ENCODE data around the gene GPAM. TPM values are rescaled to one million over a fixed set of nuclear protein-coding genes. Genes with fewer than 3 reads are reported as not detected.

GPAM gene
- total and polyA plus RNA-seq, 4 donors, result 16.8 to 25.7 (median 24.1) TPM

DNA sequence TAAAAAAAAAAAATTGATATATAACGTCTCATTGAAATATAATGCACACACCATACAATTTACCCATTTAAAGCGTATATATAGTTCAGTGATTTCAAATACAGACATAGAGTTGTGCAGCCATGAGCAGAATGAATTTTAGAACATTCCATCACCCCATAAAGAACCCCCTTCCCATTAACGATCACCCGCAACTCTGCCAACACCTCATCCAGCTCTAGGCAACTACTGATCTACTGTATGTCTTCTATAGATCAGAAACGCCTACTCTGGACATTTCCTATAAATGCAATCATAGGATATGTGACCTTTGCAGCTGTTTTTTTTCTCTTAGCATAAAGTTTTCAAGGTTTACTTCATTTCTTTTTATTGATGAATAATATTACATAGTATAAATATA lies 33.4 kb upstream of the GPAM start:
- H3K9me3 ChIP-seq (ENCODE audit: control insufficient read depth, insufficient read depth, low read length), result no peaks in the 10 kb centered on the region
- H3K27ac ChIP-seq (ENCODE audit: low read depth, low read length), result no peak overlapping the region
- H3K36me3 ChIP-seq (ENCODE audit: control insufficient read depth, insufficient read depth, low read length), result no peaks in the 10 kb centered on the region
- no peaks in the 10 kb centered on the region for H3K4me1 ChIP-seq (ENCODE audit: control insufficient read depth, insufficient read depth, low read length)
- H3K27me3 ChIP-seq (ENCODE audit: control insufficient read depth, insufficient read depth, low read length), result no peaks in the 10 kb centered on the region
- 100% methylated on average over 1 of the region's 5 CpGs for WGBS (ENCODE audit: insufficient coverage)
- no peak for DNase-seq (ENCODE audit: low read depth in 4 of 6, low spot score in 6 of 6)
- H3K4me3 ChIP-seq (ENCODE audit: low read depth, low read length), result no peak overlapping the region

DNA sequence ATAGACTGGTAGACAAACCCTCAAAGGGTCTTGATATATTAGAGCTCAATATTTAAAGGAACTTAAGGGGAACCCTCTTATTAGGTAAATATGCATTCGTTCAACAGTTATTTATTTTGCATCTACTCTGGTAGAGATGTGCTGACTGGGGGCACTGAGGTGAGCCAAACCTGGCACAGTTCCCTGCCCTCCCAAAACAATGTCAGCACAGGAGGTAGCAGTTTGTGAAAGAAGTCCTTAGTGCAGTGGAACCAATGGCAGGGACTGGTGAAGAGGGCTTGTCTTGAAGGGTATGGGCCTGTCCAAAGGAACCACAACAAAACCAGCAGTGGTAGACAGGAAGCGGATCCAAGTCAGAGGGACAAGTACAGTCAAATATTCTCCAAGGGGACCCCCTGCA lies 32.6 kb upstream of the GPAM start:
- no CpG with 5 or more reads among the region's 2 CpGs for WGBS (ENCODE audit: insufficient coverage)
- Histone ChIP-seq H3K4me1 (ENCODE audit: control insufficient read depth, insufficient read depth, low read length) (peaks cover 2% of the 10 kb centered on the region), H3K9me3 (ENCODE audit: control insufficient read depth, insufficient read depth, low read length) (no peaks in the 10 kb centered on the region), H3K27me3 (ENCODE audit: control insufficient read depth, insufficient read depth, low read length) (no peaks in the 10 kb centered on the region), H3K36me3 (ENCODE audit: control insufficient read depth, insufficient read depth, low read length) (no peaks in the 10 kb centered on the region), H3K4me3 (ENCODE audit: low read depth, low read length) (no peak overlapping the region), H3K27ac (ENCODE audit: low read depth, low read length) (no peak overlapping the region)
- DNase-seq (ENCODE audit: low read depth in 4 of 6, low spot score in 6 of 6), result no peak

DNA sequence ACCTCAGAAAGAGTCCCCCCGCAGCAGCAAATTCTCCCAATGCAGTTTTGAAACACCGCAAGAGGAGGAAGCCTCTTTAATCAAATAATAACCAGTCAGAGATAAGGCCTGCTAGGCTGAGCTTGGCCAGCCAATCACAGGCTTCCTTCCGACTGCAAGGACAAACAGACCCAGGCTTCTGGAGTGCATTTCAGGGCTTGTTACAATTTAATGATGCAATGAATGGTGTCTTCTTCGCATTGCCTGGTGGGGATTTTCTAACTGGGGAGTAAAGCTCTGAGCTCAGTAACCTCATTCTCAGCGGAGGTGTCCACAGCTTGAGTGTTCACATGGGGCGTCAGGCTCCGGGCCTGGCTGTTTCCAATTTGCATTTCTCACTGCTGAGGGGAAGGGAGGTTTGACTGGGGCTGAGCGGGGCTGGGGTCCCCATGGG lies 31.8 kb upstream of the GPAM start:
- Histone ChIP-seq H3K4me3 (ENCODE audit: low read depth, low read length) (no peak overlapping the region), H3K27ac (ENCODE audit: low read depth, low read length) (no peak overlapping the region), H3K9me3 (ENCODE audit: control insufficient read depth, insufficient read depth, low read length) (no peaks in the 10 kb centered on the region), H3K27me3 (ENCODE audit: control insufficient read depth, insufficient read depth, low read length) (no peaks in the 10 kb centered on the region), H3K36me3 (ENCODE audit: control insufficient read depth, insufficient read depth, low read length) (no peaks in the 10 kb centered on the region), H3K4me1 (ENCODE audit: control insufficient read depth, insufficient read depth, low read length) (peaks cover 10% of the 10 kb centered on the region)
- WGBS (ENCODE audit: insufficient coverage), result 68% methylated on average over 8 of the region's 8 CpGs
- no peak for DNase-seq (ENCODE audit: low read depth in 4 of 6, low spot score in 6 of 6)

DNA sequence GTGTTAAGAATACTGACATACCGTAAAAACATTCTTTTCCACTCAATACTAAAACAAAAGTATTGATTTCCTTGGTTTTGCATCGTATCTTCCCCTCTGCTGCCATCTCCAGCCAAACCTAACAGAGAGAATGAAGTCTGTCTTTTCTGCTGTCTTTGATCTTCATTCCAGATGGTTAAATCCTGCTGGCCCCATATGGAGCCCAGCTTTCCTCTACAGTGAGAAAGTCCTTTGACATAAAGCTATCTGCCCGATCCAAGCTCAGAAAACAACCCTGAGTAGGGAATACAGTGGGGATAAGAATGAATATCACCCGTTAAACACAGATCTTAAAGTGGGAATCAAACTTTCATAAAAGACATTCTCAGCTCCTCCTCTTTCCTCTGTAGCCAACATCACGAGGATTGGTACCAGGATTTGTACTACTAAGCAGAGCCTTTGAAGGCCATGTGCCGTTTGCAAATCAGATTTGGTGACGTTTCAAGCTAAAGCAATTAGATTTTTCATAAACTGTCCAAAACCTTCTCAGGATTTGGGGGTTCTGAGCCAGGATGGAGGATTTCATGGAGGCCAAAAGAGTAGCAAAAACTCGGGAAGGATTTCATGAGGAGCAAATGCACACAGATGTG lies 30.8 kb upstream of the GPAM start:
- Histone ChIP-seq H3K4me3 (ENCODE audit: low read depth, low read length) (no peak overlapping the region), H3K27me3 (ENCODE audit: control insufficient read depth, insufficient read depth, low read length) (no peaks in the 10 kb centered on the region), H3K4me1 (ENCODE audit: control insufficient read depth, insufficient read depth, low read length) (peaks cover 18% of the 10 kb centered on the region), H3K27ac (ENCODE audit: low read depth, low read length) (no peak overlapping the region), H3K36me3 (ENCODE audit: control insufficient read depth, insufficient read depth, low read length) (no peaks in the 10 kb centered on the region), H3K9me3 (ENCODE audit: control insufficient read depth, insufficient read depth, low read length) (no peaks in the 10 kb centered on the region)
- DNase-seq (ENCODE audit: low read depth in 4 of 6, low spot score in 6 of 6), result peak in 1 of 6 donors; percentile 70
- 77% methylated on average over 5 of the region's 8 CpGs for WGBS (ENCODE audit: insufficient coverage)

DNA sequence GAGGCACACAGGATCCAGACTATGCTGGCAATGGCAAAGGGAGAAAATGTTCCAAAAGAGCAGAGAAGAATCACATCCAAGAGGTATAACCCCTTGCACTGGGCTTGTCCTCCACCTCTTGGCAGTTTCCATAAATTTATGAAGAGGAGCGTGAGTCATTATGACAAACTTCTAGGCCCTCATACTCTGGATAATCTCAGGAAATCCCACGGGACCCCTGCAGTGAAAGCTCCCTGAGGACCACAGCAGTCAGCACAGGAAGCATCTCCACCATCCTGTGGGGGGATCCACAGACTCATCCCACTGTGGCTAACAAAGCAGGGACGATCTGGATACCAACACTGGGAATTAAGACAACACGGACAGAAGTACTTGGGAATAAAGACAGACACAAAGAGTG lies 30.3 kb upstream of the GPAM start:
- Histone ChIP-seq H3K36me3 (ENCODE audit: control insufficient read depth, insufficient read depth, low read length) (no peaks in the 10 kb centered on the region), H3K4me1 (ENCODE audit: control insufficient read depth, insufficient read depth, low read length) (peaks cover 23% of the 10 kb centered on the region), H3K27ac (ENCODE audit: low read depth, low read length) (no peak overlapping the region), H3K9me3 (ENCODE audit: control insufficient read depth, insufficient read depth, low read length) (no peaks in the 10 kb centered on the region), H3K4me3 (ENCODE audit: low read depth, low read length) (no peak overlapping the region), H3K27me3 (ENCODE audit: control insufficient read depth, insufficient read depth, low read length) (no peaks in the 10 kb centered on the region)
- DNase-seq (ENCODE audit: low read depth in 4 of 6, low spot score in 6 of 6), result no peak
- 71% methylated on average over 4 of the region's 4 CpGs for WGBS (ENCODE audit: insufficient coverage)

DNA sequence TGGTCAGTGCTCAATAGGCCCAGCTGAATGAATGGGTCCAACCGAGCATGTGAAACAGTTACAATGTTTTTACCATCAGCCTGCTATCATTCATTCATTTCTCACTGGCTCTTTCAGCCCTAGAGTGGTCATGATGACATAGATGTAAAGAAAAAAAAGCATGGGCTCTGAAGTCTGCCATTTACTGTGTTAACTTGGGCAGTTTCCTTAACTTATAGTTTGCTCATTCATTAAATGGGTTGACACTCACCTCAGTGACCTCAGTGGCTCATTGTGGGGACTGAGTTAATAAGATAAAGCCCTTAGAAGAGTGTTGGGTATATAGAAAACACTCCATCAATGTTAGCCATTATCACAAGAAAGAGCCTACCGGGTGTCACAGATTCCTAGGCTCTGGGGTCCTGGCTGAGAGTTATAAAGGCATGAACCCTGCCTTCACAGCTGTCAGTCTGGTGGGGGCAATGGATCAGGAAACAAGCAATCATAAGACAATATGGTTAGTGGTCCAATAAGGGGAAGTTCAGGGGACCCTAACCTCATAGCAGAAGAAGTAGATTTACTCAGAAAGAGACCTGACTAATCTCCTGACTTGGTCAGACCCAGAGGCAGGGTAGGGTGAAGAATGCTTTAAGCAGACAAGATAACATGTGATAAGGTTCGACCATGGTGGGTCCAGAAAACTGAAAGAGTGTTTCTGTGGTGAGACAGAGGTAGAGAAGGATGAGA lies 29.7 kb upstream of the GPAM start:
- no peaks in the 10 kb centered on the region for H3K36me3 ChIP-seq (ENCODE audit: control insufficient read depth, insufficient read depth, low read length)
- peaks cover 25% of the 10 kb centered on the region for H3K4me1 ChIP-seq (ENCODE audit: control insufficient read depth, insufficient read depth, low read length)
- no peaks in the 10 kb centered on the region for H3K27me3 ChIP-seq (ENCODE audit: control insufficient read depth, insufficient read depth, low read length)
- H3K9me3 ChIP-seq (ENCODE audit: control insufficient read depth, insufficient read depth, low read length), result no peaks in the 10 kb centered on the region
- no peak for DNase-seq (ENCODE audit: low read depth in 4 of 6, low spot score in 6 of 6)
- H3K27ac ChIP-seq (ENCODE audit: low read depth, low read length), result no peak overlapping the region
- no peak overlapping the region for H3K4me3 ChIP-seq (ENCODE audit: low read depth, low read length)
- 73% methylated on average over 1 of the region's 3 CpGs for WGBS (ENCODE audit: insufficient coverage)

DNA sequence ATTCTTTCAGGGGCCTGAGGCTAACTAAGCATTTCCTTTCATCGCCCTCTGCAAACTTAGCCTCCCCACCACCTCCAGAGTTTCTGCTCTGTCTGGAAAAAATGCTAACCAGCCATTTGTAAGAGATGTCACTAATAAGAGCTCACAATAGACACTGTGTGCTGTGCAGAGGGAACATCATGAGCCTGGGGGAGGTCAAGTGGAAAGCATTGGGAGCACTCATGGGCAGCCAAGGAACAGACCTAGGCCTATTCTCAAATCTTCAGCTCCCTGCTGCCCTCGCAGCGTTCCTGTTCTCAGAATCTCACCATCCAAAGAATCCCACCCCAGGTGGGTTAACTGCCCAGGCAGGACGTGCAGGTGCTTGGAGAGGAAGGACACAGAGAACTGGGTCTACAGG lies 27.1 kb upstream of the GPAM start:
- Histone ChIP-seq H3K9me3 (ENCODE audit: control insufficient read depth, insufficient read depth, low read length) (no peaks in the 10 kb centered on the region), H3K4me3 (ENCODE audit: low read depth, low read length) (no peak overlapping the region), H3K36me3 (ENCODE audit: control insufficient read depth, insufficient read depth, low read length) (no peaks in the 10 kb centered on the region), H3K27me3 (ENCODE audit: control insufficient read depth, insufficient read depth, low read length) (no peaks in the 10 kb centered on the region), H3K27ac (ENCODE audit: low read depth, low read length) (no peak overlapping the region), H3K4me1 (ENCODE audit: control insufficient read depth, insufficient read depth, low read length) (peaks cover 25% of the 10 kb centered on the region)
- DNase-seq (ENCODE audit: low read depth in 4 of 6, low spot score in 6 of 6), result no peak
- no CpG with 5 or more reads among the region's 4 CpGs for WGBS (ENCODE audit: insufficient coverage)

DNA sequence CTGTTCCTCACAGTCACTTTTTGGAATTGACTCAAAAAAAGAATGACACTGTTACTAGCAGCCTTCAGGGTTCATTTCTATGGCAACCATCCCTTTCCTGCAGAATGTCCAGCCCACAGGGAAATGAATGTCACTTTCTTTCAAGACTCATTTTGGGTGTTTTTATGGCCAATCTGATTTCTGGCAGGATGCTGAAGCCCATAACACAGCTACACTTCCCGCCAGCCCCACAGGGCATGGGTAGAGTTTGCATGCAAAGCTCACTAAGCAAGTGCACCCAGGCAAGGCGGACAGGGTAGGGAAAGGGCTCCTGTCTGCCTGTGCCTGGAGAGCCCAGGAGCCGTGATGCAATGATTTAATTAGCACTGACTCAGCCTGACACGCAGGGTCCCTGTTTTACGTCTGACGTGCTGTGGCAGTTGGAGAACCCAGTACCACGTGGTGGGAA lies 26.1 kb upstream of the GPAM start:
- H3K27ac ChIP-seq (ENCODE audit: low read depth, low read length), result peak overlapping the region; percentile 72
- peak in 3 of 6 donors; percentile 65 to 88 (median 84) for DNase-seq (ENCODE audit: low read depth in 4 of 6, low spot score in 6 of 6)
- H3K4me3 ChIP-seq (ENCODE audit: low read depth, low read length), result no peak overlapping the region
- no peaks in the 10 kb centered on the region for H3K9me3 ChIP-seq (ENCODE audit: control insufficient read depth, insufficient read depth, low read length)
- WGBS (ENCODE audit: insufficient coverage), result 40% methylated on average over 3 of the region's 7 CpGs
- H3K4me1 ChIP-seq (ENCODE audit: control insufficient read depth, insufficient read depth, low read length), result peaks cover 25% of the 10 kb centered on the region
- H3K27me3 ChIP-seq (ENCODE audit: control insufficient read depth, insufficient read depth, low read length), result no peaks in the 10 kb centered on the region
- no peaks in the 10 kb centered on the region for H3K36me3 ChIP-seq (ENCODE audit: control insufficient read depth, insufficient read depth, low read length)

DNA sequence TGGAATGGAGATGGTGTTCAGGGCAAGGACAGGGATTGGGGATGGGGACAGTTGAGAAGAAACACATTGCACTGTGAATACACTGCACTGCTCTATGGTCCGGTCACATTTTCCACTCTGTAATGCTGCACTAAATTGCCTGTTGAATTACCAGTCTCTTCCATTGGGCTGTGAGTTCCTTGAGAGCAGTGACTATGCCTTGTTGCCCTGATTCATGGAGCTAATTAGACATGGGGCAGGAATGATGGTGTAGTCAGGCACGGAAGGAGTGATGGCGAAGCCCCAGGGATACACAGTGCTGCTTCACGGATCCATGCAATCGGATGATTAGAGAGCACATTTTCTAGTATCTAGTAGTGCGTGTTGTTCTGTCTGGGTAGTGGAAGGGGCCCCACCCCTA lies 25.4 kb upstream of the GPAM start:
- Histone ChIP-seq H3K9me3 (ENCODE audit: control insufficient read depth, insufficient read depth, low read length) (no peaks in the 10 kb centered on the region), H3K36me3 (ENCODE audit: control insufficient read depth, insufficient read depth, low read length) (no peaks in the 10 kb centered on the region), H3K27me3 (ENCODE audit: control insufficient read depth, insufficient read depth, low read length) (no peaks in the 10 kb centered on the region), H3K27ac (ENCODE audit: low read depth, low read length) (peak overlapping the region; percentile 72), H3K4me3 (ENCODE audit: low read depth, low read length) (no peak overlapping the region), H3K4me1 (ENCODE audit: control insufficient read depth, insufficient read depth, low read length) (peaks cover 25% of the 10 kb centered on the region)
- WGBS (ENCODE audit: insufficient coverage), result 44% methylated on average over 2 of the region's 6 CpGs
- DNase-seq (ENCODE audit: low read depth in 4 of 6, low spot score in 6 of 6), result peak in 3 of 6 donors; percentile 29 to 74 (median 49)

DNA sequence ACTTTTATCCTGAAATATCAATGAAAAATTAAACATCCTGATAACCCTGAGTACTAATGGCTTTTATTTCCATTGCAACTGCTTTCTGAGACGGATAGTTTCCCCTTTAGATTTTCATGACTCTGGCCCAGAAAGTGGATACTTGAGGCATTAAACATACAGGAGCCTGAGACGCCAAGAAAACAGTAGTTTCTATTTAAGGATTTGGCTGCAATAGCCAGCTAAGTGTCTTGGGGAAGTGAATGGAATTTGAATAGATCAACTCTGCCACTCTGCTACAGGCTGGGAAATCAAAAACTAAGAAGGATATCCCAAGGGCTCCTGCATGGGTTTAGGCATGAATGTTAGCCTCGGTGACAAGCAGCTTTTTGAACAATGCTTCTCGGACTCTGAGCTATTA lies 24.7 kb upstream of the GPAM start:
- 17% methylated on average over 1 of the region's 4 CpGs for WGBS (ENCODE audit: insufficient coverage)
- Histone ChIP-seq H3K36me3 (ENCODE audit: control insufficient read depth, insufficient read depth, low read length) (no peaks in the 10 kb centered on the region), H3K27ac (ENCODE audit: low read depth, low read length) (peak overlapping the region; percentile 72), H3K4me3 (ENCODE audit: low read depth, low read length) (no peak overlapping the region), H3K4me1 (ENCODE audit: control insufficient read depth, insufficient read depth, low read length) (peaks cover 25% of the 10 kb centered on the region), H3K9me3 (ENCODE audit: control insufficient read depth, insufficient read depth, low read length) (no peaks in the 10 kb centered on the region), H3K27me3 (ENCODE audit: control insufficient read depth, insufficient read depth, low read length) (no peaks in the 10 kb centered on the region)
- peak in 2 of 6 donors; percentile 68 to 78 for DNase-seq (ENCODE audit: low read depth in 4 of 6, low spot score in 6 of 6)

Data from spinal cord (tissue), 10 donors.